ENCODE data around the gene ELAPOR2. TPM values are rescaled to one million over a fixed set of nuclear protein-coding genes. Genes with fewer than 3 reads are reported as not detected.
"Not testable (repeated sequence)": the region's sequence is repeated elsewhere in the genome, so short reads cannot be mapped to it uniquely, and the experiment has no call there.

Gene ELAPOR2
- 84.1 and 136 TPM in 2 replicates for total RNA-seq

- peak; percentile 72 to 89 for DNase-seq (ENCODE audit: low read depth in 2 of 2)
These were observed at the start of gene ELAPOR2 for GRCh38 chr7:87059525-87060287. Gene ELAPOR2 (minus strand): TSS chr7:87059654. CDS start chr7:87059513, 141 bp downstream.

GRCh38 chr7:87107949-87108776 lies 48.7 kb upstream of the ELAPOR2 start:
- DNase-seq (ENCODE audit: low read depth in 2 of 2), result no peak

GRCh38 chr7:87106974-87107612 lies 47.6 kb upstream of the ELAPOR2 start:
- DNase-seq (ENCODE audit: low read depth in 2 of 2), result no peak

- no peak for DNase-seq (ENCODE audit: low read depth in 2 of 2)
These were observed 45.9 kb upstream of the ELAPOR2 start for GRCh38 chr7:87105401-87105800.

- no peak for DNase-seq (ENCODE audit: low read depth in 2 of 2)
These were observed 40.9 kb upstream of the ELAPOR2 start for GRCh38 chr7:87100326-87100725.

- not testable (repeated sequence) for DNase-seq (ENCODE audit: low read depth in 2 of 2)
These were observed 37.9 kb upstream of the ELAPOR2 start for GRCh38 chr7:87097375-87097774.

- DNase-seq (ENCODE audit: low read depth in 2 of 2), result no peak
These were observed 34.9 kb upstream of the ELAPOR2 start for GRCh38 chr7:87094322-87094721.

GRCh38 chr7:87092568-87093091 lies 33.2 kb upstream of the ELAPOR2 start:
- DNase-seq (ENCODE audit: low read depth in 2 of 2), result no peak

GRCh38 chr7:87091487-87092066 lies 32.1 kb upstream of the ELAPOR2 start:
- DNase-seq (ENCODE audit: low read depth in 2 of 2), result no peak

GRCh38 chr7:87083865-87084519 lies 24.5 kb upstream of the ELAPOR2 start:
- DNase-seq (ENCODE audit: low read depth in 2 of 2), result peak in 1 of 2 donors; percentile 7

GRCh38 chr7:87082675-87083074 lies 23.2 kb upstream of the ELAPOR2 start:
- no peak for DNase-seq (ENCODE audit: low read depth in 2 of 2)

GRCh38 chr7:87075671-87076404 lies 16.4 kb upstream of the ELAPOR2 start:
- no peak for DNase-seq (ENCODE audit: low read depth in 2 of 2)

- no peak for DNase-seq (ENCODE audit: low read depth in 2 of 2)
These were observed 8.3 kb upstream of the ELAPOR2 start for GRCh38 chr7:87067788-87068187.

GRCh38 chr7:87060288-87060537 lies 759 bp upstream of the ELAPOR2 start:
- no peak for DNase-seq (ENCODE audit: low read depth in 2 of 2)

GRCh38 chr7:87058744-87059524 lies 520 bp downstream of the ELAPOR2 start:
- peak; percentile 42 to 47 for DNase-seq (ENCODE audit: low read depth in 2 of 2)

GRCh38 chr7:87057210-87057609 lies 2.2 kb downstream of the ELAPOR2 start:
- peak; percentile 8 to 26 for DNase-seq (ENCODE audit: low read depth in 2 of 2)

GRCh38 chr7:87056346-87056745 lies 3.1 kb downstream of the ELAPOR2 start:
- DNase-seq (ENCODE audit: low read depth in 2 of 2), result peak; percentile 76 to 78

- DNase-seq (ENCODE audit: low read depth in 2 of 2), result no peak
These were observed 10.6 kb downstream of the ELAPOR2 start for GRCh38 chr7:87048839-87049238.

- no peak for DNase-seq (ENCODE audit: low read depth in 2 of 2)
These were observed 13.0 kb downstream of the ELAPOR2 start for GRCh38 chr7:87046456-87046855.

- not testable (repeated sequence) for DNase-seq (ENCODE audit: low read depth in 2 of 2)
These were observed 14.7 kb downstream of the ELAPOR2 start for GRCh38 chr7:87044713-87045112.
